Measurements from ENCODE around the gene HIPK3. TPM values are rescaled to one million over a fixed set of nuclear protein-coding genes. Genes with fewer than 3 reads are reported as not detected.

Gene HIPK3
- total RNA-seq, 4 donors from 2014 or later: 267 to 391 (median 316) TPM

DNA sequence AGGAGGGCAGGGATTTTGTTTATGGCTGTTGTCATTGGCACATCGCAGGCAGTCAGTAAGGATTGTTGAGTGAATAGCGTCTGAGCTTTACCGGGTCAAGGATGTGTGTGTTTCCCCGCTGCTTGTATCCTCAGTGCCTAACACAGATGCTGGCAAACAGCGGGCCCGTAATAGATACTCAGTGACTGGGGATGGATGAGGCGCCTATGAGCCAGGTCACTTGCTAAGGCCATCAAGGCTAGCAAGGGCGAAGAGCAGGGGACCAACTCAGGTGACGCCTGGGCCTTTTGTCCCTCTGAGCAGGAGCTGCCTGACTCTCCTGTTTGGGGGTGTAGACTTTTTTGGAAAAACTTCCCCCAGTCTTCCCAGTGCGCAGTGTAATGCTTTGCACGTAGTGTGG, 118.1 kb downstream of the HIPK3 start:
- peaks cover 0 to 8% of the 10 kb centered on the region in 2 donors for H3K4me1 ChIP-seq
- intact Hi-C loops (cut with DNase I; ENCODE audit: low total_unique reads): no loop called here
- TF ChIP-seq POLR2A (IDR thresholded peaks at IDR 0.05): no peak
- TF ChIP-seq, protein P1, sequence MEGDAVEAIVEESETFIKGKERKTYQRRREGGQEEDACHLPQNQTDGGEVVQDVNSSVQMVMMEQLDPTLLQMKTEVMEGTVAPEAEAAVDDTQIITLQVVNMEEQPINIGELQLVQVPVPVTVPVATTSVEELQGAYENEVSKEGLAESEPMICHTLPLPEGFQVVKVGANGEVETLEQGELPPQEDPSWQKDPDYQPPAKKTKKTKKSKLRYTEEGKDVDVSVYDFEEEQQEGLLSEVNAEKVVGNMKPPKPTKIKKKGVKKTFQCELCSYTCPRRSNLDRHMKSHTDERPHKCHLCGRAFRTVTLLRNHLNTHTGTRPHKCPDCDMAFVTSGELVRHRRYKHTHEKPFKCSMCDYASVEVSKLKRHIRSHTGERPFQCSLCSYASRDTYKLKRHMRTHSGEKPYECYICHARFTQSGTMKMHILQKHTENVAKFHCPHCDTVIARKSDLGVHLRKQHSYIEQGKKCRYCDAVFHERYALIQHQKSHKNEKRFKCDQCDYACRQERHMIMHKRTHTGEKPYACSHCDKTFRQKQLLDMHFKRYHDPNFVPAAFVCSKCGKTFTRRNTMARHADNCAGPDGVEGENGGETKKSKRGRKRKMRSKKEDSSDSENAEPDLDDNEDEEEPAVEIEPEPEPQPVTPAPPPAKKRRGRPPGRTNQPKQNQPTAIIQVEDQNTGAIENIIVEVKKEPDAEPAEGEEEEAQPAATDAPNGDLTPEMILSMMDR (IDR thresholded peaks at IDR 0.05): no peak
- H3K9me3 ChIP-seq: no peaks in the 10 kb centered on the region
- DNase-seq: no peak
- H3K27ac ChIP-seq: no peak overlapping the region
- H3K27me3 ChIP-seq: peaks cover 0 to 6% of the 10 kb centered on the region in 2 donors
- no peaks in the 10 kb centered on the region for H3K36me3 ChIP-seq
- no peak overlapping the region for H3K4me3 ChIP-seq

DNA sequence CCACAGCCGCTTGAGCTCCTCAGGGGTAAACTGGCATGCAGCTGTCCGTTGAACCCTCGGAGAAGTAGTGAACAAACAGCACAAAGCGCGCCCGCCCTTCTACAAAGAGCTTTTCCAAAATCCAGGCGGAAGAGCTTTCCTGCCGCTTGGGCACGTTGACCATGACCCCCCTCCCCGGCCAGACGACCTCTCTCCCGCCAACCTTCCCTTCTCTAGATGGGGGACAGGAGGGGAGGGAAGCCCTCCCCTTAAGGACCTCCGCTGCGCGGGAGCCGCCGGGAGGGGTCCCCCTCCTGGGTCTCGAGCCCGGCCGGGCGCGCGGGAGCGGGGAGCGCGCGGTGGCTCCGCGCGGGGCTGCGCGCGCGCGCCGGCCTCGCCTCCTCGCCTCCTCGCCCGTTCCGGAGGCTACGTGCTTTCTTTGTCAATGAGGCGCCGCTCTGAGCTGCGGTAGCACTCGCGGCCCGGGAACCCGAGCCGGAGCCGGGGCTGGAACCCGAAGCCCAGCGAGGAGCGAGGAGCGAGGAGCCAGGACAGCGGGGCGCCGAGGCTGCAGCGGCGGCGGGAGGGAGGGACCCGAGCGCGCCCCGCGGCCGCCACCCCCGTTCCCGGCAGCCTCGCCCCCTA, 118.6 kb downstream of the HIPK3 start, which contains the start of gene KIAA1549L:
Gene KIAA1549L, plus strand, starts transcription at position 421 of the 624 bp plus-strand sequence.
- peaks cover 0 to 6% of the 10 kb centered on the region in 2 donors for H3K27me3 ChIP-seq
- no peak for DNase-seq

DNA sequence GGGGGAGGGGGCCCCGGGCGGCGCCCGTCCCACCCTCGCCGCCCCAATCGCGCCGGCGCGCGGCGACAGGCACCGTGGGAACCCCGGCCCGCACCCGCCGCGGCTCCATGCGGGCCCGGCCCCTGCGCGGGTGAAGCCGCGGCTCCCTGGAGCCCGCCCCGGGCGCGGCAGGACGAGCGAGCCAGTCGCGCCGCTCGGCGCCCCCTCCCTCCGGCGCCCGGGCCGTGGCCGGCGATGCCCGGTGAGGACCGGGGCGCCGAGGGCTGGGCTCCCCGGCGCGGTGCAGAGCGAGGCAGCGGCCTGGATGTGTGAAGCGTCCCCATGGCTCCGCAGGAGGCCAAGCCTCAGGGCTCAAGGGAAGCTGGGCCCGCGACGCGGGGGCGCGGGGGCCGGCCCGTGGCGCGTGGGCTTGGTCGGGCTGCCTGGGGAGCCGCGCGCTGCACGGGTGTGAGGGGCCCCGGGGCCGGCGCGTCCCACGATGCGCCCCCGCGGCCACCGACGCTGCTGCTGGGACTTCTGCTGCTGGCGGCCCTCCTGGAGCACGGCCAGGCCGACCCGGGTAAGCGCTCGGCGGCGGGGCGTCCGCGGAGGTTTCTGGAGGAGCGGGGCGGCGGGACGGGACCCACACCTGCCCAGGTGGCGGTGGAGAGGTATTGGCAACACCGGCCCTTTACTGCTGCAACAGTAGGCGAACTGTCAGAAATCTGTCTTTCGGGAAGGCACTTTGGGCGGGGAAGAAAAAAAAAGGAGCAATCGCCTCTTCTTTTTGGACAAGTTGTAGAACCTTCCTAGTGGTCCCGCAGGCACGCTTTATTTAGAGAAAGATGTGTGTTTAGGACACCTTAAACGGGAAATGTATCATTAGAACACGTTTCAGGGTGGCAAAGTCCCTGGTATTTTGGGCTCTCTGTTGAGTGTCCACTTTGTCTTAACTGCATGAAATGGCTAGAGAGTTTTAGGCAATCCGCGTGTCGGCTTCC, 119.4 kb downstream of the HIPK3 start:
- TF ChIP-seq POLR2A (IDR thresholded peaks at IDR 0.05): no peak
- TF ChIP-seq, protein P1 (IDR thresholded peaks at IDR 0.05): no peak
- Histone ChIP-seq H3K27ac (no peak overlapping the region), H3K4me1 (peaks cover 0 to 8% of the 10 kb centered on the region in 2 donors), H3K9me3 (no peaks in the 10 kb centered on the region), H3K4me3 (peak overlapping the region in 1 of 2 donors; percentile 16), H3K27me3 (peaks cover 0 to 6% of the 10 kb centered on the region in 2 donors), H3K36me3 (no peaks in the 10 kb centered on the region)
- no peak for DNase-seq
- intact Hi-C loops (cut with DNase I; ENCODE audit: low total_unique reads): no loop called here

More for the DNA sequence above, 118.6 kb downstream of the HIPK3 start, which contains the start of gene KIAA1549L:
- no peaks in the 10 kb centered on the region for H3K36me3 ChIP-seq
- peaks cover 0 to 8% of the 10 kb centered on the region in 2 donors for H3K4me1 ChIP-seq
- intact Hi-C loops (cut with DNase I; ENCODE audit: low total_unique reads): no loop called here
- peak within 1 kb of the TSS in 1 of 2 donors; percentile 16 for H3K4me3 ChIP-seq
- no peak within 1 kb of the TSS for H3K27ac ChIP-seq
- no peaks in the 10 kb centered on the region for H3K9me3 ChIP-seq
- TF ChIP-seq, protein P1 (IDR thresholded peaks at IDR 0.05): no peak
- no peak for TF ChIP-seq POLR2A (IDR thresholded peaks at IDR 0.05)

DNA sequence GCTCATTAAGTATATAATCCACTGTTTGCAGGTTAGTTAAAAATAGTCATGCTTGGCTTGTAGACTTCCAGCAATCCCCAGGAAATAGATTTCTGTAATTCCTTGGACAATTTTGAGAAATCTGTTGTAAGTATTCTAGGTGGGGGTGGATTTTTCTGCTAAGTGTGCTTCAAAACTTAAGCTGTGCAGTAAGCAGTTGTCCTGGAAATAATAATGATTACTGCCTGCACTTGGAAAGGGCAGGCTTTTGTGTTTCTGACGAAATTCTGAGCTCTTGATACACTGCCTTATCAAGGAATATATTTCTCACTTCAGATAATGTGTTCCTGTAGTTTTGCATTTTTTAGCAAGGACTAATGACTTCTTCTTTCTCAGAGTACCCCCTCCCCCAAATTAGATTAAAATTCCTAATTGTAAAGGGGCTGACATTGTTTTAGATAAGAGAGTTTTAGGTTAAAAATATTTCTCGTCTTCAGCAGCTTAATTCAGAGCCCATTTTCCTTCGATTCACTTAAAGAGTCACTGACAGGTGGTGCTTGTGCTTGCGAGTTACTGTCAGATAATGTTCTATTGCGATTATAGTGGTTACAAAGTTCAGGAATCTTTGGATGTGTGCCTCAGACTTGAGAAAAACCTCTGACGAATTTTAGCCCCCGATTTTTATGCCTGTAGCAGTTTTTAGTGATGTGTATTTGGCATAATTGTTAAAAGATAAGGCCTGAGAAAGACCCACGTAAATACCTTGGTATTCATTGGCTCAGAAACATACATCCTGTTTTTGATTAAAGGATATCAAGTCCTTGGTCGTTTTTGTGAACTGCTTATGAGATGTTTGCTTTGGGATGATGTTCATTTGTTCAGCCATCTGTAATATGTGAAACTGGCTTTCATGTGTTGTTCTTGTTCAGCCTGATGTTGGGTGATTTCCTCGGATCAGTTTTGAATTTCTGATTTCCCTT, 120.5 kb downstream of the HIPK3 start:
- no peaks in the 10 kb centered on the region for H3K9me3 ChIP-seq
- intact Hi-C loops (cut with DNase I; ENCODE audit: low total_unique reads): no loop called here
- H3K4me3 ChIP-seq: no peak overlapping the region
- H3K27me3 ChIP-seq: peaks cover 0 to 6% of the 10 kb centered on the region in 2 donors
- H3K27ac ChIP-seq: no peak overlapping the region
- no peak for TF ChIP-seq POLR2A (IDR thresholded peaks at IDR 0.05)
- TF ChIP-seq, protein P1 (IDR thresholded peaks at IDR 0.05): no peak
- no peaks in the 10 kb centered on the region for H3K36me3 ChIP-seq
- H3K4me1 ChIP-seq: peaks cover 0 to 8% of the 10 kb centered on the region in 2 donors
- no peak for DNase-seq

Data from uterus (tissue), 4 donors.